ENCODE data around the gene BCAS1. TPM values are rescaled to one million over a fixed set of nuclear protein-coding genes. Genes with fewer than 3 reads are reported as not detected.
"Not testable (repeated sequence)": the region's sequence is repeated elsewhere in the genome, so short reads cannot be mapped to it uniquely, and the experiment has no call there.

Gene BCAS1
- total RNA-seq, 1 donor from 2014 or later: under 0.01 TPM

- no peak for TF ChIP-seq CTCF (conservative IDR thresholded peaks at IDR 0.05; ENCODE audit: low read depth, low read length)
- DNase-seq (ENCODE audit: low read depth): no peak
- H3K4me3 ChIP-seq (ENCODE audit: low read depth, low read length): no peak overlapping the region
Observed at GRCh38 chr20:53978497-53978896, 91.9 kb downstream of the BCAS1 start.

- H3K4me3 ChIP-seq (ENCODE audit: low read depth, low read length): no peak overlapping the region
- no peak for DNase-seq (ENCODE audit: low read depth)
- TF ChIP-seq CTCF (conservative IDR thresholded peaks at IDR 0.05; ENCODE audit: low read depth, low read length): no peak
Observed at GRCh38 chr20:53977391-53977790, 93.0 kb downstream of the BCAS1 start.

GRCh38 chr20:53975761-53976160, 94.6 kb downstream of the BCAS1 start:
- H3K4me3 ChIP-seq (ENCODE audit: low read depth, low read length): no peak overlapping the region
- TF ChIP-seq CTCF (conservative IDR thresholded peaks at IDR 0.05; ENCODE audit: low read depth, low read length): no peak
- DNase-seq (ENCODE audit: low read depth): no peak

GRCh38 chr20:53974785-53975555, 95.4 kb downstream of the BCAS1 start:
- no peak for DNase-seq (ENCODE audit: low read depth)
- TF ChIP-seq CTCF (conservative IDR thresholded peaks at IDR 0.05; ENCODE audit: low read depth, low read length): no peak
- H3K4me3 ChIP-seq (ENCODE audit: low read depth, low read length): no peak overlapping the region

- not testable (repeated sequence) for DNase-seq (ENCODE audit: low read depth); H3K4me3 ChIP-seq (ENCODE audit: low read depth, low read length)
Observed at GRCh38 chr20:53973882-53974281, 96.5 kb downstream of the BCAS1 start.

- DNase-seq (ENCODE audit: low read depth): no peak
Observed at GRCh38 chr20:53972179-53972578, 98.2 kb downstream of the BCAS1 start.

GRCh38 chr20:53971096-53971683, 99.2 kb downstream of the BCAS1 start:
- TF ChIP-seq CTCF (conservative IDR thresholded peaks at IDR 0.05; ENCODE audit: low read depth, low read length): no peak
- DNase-seq (ENCODE audit: low read depth): no peak
- no peak overlapping the region for H3K4me3 ChIP-seq (ENCODE audit: low read depth, low read length)

More at GRCh38 chr20:53972179-53972578, 98.2 kb downstream of the BCAS1 start:
- H3K4me3 ChIP-seq (ENCODE audit: low read depth, low read length): no peak overlapping the region
- no peak for TF ChIP-seq CTCF (conservative IDR thresholded peaks at IDR 0.05; ENCODE audit: low read depth, low read length)
